Esophagus squamous epithelium (tissue), 4 donors: ENCODE data around the gene EVL.

Source experiments
- POLR2A ChIP-seq, 4 donors: fragments of 450-650 bp; IDR thresholded peaks; one replicate each; pipeline ENCODE4 v1.6.1; 2017; ENCODE audit warnings: antibody characterized with exemption in 4 of 4, mild to moderate bottlenecking in 4 of 4, moderate library complexity in 3 of 4
- TF ChIP-seq, protein P1 (sequence below), 6 experiments: fragments of 450-650 bp in 4 of 6; fragments of 200-600 bp in 2 of 6; sonication (generic) in 2 of 6; IDR thresholded peaks; one replicate each; pipeline ENCODE4 v1.5.1; 2016 to 2019; ENCODE audit warnings: antibody characterized with exemption in 6 of 6, mild to moderate bottlenecking in 4 of 6, moderate library complexity in 4 of 6

DNA sequence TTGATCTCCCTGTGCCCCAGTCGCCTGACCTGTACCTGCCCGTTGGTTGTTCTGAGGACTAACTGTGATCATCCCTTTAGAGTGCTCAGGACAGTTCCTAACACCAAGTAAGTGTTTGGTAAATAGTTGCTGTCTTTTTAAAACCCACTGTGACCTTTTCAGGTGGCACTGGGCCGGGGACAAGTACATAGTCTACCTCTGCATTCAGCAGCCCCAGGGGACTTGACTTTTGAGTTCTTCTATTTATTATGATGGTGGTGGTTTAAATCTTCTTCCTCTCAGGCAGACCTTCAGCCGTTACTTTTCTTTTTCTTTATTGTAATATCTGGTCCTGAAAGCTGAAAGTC lies 38.8 kb downstream of the EVL start:
- TF ChIP-seq, protein P1, sequence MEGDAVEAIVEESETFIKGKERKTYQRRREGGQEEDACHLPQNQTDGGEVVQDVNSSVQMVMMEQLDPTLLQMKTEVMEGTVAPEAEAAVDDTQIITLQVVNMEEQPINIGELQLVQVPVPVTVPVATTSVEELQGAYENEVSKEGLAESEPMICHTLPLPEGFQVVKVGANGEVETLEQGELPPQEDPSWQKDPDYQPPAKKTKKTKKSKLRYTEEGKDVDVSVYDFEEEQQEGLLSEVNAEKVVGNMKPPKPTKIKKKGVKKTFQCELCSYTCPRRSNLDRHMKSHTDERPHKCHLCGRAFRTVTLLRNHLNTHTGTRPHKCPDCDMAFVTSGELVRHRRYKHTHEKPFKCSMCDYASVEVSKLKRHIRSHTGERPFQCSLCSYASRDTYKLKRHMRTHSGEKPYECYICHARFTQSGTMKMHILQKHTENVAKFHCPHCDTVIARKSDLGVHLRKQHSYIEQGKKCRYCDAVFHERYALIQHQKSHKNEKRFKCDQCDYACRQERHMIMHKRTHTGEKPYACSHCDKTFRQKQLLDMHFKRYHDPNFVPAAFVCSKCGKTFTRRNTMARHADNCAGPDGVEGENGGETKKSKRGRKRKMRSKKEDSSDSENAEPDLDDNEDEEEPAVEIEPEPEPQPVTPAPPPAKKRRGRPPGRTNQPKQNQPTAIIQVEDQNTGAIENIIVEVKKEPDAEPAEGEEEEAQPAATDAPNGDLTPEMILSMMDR (IDR thresholded peaks at IDR 0.05) = no peak
- no peak for TF ChIP-seq POLR2A (IDR thresholded peaks at IDR 0.05)
